Breast epithelium (tissue), 3 donors: Measurements from ENCODE around the gene GPX8.

Source experiments
- POLR2A ChIP-seq: fragments of 450-650 bp; IDR thresholded peaks from one replicate; pipeline ENCODE4 v1.6.1; 2016; ENCODE audit warnings: antibody characterized with exemption, mild to moderate bottlenecking, moderate library complexity
- POLR2AphosphoS5 ChIP-seq, 3 donors: sonication (generic); formaldehyde crosslinking; IDR thresholded peaks; one replicate each; pipeline ENCODE4 v1.6.1; 2017; ENCODE audit warnings: antibody characterized with exemption in 3 of 3
- TF ChIP-seq, protein P1 (sequence below), 3 donors: fragments of 450-650 bp; IDR thresholded peaks; one replicate each; pipeline ENCODE4 v1.5.1; 2016 to 2017; ENCODE audit warnings: antibody characterized with exemption in 3 of 3, mild to moderate bottlenecking in 3 of 3, moderate library complexity in 3 of 3

DNA sequence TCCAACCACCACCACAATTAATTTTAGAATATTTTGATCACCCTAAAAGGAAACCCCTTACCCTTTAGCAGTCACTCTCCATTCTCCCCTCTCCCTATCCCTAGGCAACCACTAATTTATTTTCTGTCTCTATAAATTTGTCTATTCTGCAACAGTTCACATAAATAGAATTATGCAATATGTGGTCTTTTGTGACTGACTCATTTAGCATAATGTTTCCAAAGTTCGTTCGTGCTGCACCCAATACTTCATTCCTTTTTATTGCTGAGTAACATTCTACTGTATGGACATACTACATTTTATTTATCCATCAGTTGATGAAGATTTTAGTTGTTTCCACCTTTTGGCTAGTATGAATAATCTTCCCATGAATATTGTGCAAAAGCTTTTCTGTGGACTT is 31.2 kb downstream of the GPX8 start:
- TF ChIP-seq, protein P1, sequence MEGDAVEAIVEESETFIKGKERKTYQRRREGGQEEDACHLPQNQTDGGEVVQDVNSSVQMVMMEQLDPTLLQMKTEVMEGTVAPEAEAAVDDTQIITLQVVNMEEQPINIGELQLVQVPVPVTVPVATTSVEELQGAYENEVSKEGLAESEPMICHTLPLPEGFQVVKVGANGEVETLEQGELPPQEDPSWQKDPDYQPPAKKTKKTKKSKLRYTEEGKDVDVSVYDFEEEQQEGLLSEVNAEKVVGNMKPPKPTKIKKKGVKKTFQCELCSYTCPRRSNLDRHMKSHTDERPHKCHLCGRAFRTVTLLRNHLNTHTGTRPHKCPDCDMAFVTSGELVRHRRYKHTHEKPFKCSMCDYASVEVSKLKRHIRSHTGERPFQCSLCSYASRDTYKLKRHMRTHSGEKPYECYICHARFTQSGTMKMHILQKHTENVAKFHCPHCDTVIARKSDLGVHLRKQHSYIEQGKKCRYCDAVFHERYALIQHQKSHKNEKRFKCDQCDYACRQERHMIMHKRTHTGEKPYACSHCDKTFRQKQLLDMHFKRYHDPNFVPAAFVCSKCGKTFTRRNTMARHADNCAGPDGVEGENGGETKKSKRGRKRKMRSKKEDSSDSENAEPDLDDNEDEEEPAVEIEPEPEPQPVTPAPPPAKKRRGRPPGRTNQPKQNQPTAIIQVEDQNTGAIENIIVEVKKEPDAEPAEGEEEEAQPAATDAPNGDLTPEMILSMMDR (IDR thresholded peaks at IDR 0.05): no peak
- no peak for TF ChIP-seq POLR2A
- no peak for TF ChIP-seq POLR2AphosphoS5 (IDR thresholded peaks at IDR 0.05)
